Esophagus muscularis mucosa (tissue), 3 donors: ENCODE results near the gene PLXNA4.

Experiments
- EP300 ChIP-seq: sonication (generic); formaldehyde crosslinking; IDR thresholded peaks from one replicate; pipeline ENCODE4 v1.6.1; 2017; ENCODE audit warnings: antibody characterized with exemption
- TF ChIP-seq, protein P1 (sequence below), 3 experiments: fragments of 200-600 bp in 2 of 3; fragments of 450-650 bp in 1 of 3; sonication (generic) in 2 of 3; IDR thresholded peaks; one replicate each; pipeline ENCODE4 v1.5.1; 2017 to 2019; ENCODE audit warnings: antibody characterized with exemption in 3 of 3, mild to moderate bottlenecking in 2 of 3, moderate library complexity in 1 of 3

DNA sequence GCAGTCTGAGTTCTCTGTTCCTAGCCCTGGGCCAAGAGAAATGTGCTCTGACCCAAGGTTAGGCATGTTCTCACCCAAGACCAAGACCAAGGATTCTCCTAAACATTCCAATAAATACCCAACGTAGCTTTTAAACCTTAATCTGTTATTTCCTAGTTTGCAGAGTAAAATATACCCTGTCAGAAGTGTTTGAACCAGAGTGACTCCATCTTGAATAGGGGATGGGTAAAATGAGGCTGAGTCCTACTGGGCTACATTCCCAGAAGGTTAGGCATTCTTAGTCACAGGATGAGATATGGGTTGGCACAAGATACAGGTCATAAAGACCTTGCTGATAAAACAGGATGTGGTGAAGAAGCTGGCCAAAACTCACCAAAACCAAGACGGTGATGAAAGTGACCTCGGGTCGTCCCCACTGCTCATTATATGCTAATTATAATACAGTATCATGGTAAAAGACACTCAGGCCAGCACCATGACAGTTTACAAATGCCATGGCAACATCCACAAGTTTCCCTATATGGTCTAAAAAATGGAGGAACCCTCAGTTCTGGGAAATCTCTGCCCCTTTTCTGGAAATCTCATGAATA, 27.7 kb downstream of the PLXNA4 start:
- TF ChIP-seq, protein P1, sequence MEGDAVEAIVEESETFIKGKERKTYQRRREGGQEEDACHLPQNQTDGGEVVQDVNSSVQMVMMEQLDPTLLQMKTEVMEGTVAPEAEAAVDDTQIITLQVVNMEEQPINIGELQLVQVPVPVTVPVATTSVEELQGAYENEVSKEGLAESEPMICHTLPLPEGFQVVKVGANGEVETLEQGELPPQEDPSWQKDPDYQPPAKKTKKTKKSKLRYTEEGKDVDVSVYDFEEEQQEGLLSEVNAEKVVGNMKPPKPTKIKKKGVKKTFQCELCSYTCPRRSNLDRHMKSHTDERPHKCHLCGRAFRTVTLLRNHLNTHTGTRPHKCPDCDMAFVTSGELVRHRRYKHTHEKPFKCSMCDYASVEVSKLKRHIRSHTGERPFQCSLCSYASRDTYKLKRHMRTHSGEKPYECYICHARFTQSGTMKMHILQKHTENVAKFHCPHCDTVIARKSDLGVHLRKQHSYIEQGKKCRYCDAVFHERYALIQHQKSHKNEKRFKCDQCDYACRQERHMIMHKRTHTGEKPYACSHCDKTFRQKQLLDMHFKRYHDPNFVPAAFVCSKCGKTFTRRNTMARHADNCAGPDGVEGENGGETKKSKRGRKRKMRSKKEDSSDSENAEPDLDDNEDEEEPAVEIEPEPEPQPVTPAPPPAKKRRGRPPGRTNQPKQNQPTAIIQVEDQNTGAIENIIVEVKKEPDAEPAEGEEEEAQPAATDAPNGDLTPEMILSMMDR (IDR thresholded peaks at IDR 0.05) = no peak
- no peak for TF ChIP-seq EP300
